ENCODE data around the gene MDM2. TPM values are rescaled to one million over a fixed set of nuclear protein-coding genes. Genes with fewer than 3 reads are reported as not detected.

MDM2 gene
- total and polyA plus RNA-seq, 2 of the 13 experiments (the other 11 are each of a cell fraction or from before 2014, with no cell fraction given): 29.3 to 314 TPM

- Histone ChIP-seq H2AFZ (ENCODE audit: low read length) (no peak overlapping the region), H3K4me1 (ENCODE audit: insufficient read depth, low read length) (peaks cover 39% of the 10 kb centered on the region), H3K4me3 (replicated peaks in 1 of 3; ENCODE audit: insufficient read depth in 1 of 3, low read depth in 2 of 3, low read length in 3 of 3) (no peak overlapping the region; a peak in 1 of 6 replicates), H3K27ac (ENCODE audit: extremely low read length, insufficient read depth, low read length) (no peak overlapping the region), H3K27me3 (ENCODE audit: control insufficient read depth in 1 of 2, insufficient read depth in 2 of 2, low read length in 2 of 2) (no peaks in the 10 kb centered on the region), H3K79me2 (ENCODE audit: insufficient read depth, low read length) (no peaks in the 10 kb centered on the region), H3K36me3 (replicated peaks in 1 of 2; ENCODE audit: control insufficient read depth in 1 of 2, insufficient read depth in 2 of 2, low read length in 2 of 2) (no peaks in the 10 kb centered on the region), H3K4me2 (ENCODE audit: low read depth, low read length) (peak overlapping the region; percentile 45), H4K20me1 (ENCODE audit: insufficient read depth, low read length) (no peaks in the 10 kb centered on the region), H3K9ac (ENCODE audit: insufficient read depth, low read depth, low read length) (no peak overlapping the region), H3K9me3 (ENCODE audit: low read length) (no peaks in the 10 kb centered on the region)
- no peak for TF ChIP-seq RERE (CRISPR knock-in tag; IDR thresholded peaks at IDR 0.05; ENCODE audit: low read depth)
- no peak for TF ChIP-seq KLF13 (CRISPR knock-in tag; IDR thresholded peaks at IDR 0.05)
- TF ChIP-seq ATF7 (IDR thresholded peaks at IDR 0.05): no peak
- no peak for TF ChIP-seq ATF7 (CRISPR knock-in tag; IDR thresholded peaks at IDR 0.05)
- FAIRE-seq: no peak
- BruUV-seq (replicated peaks): no TSS peak
- ATAC-seq: no peak
- no peak for DNase-seq (ENCODE audit: low spot score)
- POLR2A ChIA-PET: no interaction called here
- CTCF ChIA-PET (ENCODE audit: low intra/inter-chr PET ratio, low total read pairs): no interaction called here
- intact Hi-C loops (cut with micrococcal nuclease; ENCODE audit: unreplicated experiment): no loop called here
- 44% methylated on average over 4 of the region's 4 CpGs for WGBS (ENCODE audit: low lambda C conversion rate)
- in situ Hi-C loops (cut with HindIII; ENCODE audit: extremely low pct_ligation_motif_present, low pct_unique_long_range_greater_than_20kb): no loop called here
Measured at GRCh38 chr12:68896881-68897540, 89.0 kb downstream of the MDM2 start.

Measured in HepG2 (cell line).